Retinal pigment epithelial cell (primary cell): Measurements from ENCODE around the gene HLA-DPA1.

Source experiments
- DNase-seq: peaks from one replicate; pipeline ENCODE4 v3.0.0-alpha.2; 2010; ENCODE audit warnings: low read depth
- H3K4me3 ChIP-seq: 2 replicates; pipeline ENCODE4 v1.5.1; 2011; ENCODE audit warnings: mild to moderate bottlenecking, low read length, control low read depth, moderate library complexity
- CTCF ChIP-seq: conservative IDR thresholded peaks from 2 replicates; pipeline ENCODE4 v1.5.1; 2011; ENCODE audit warnings: low read depth, low read length, control low read depth, inconsistent platforms

Gene HLA-DPA1

GRCh38 chr6:33049323-33050013 lies 24.0 kb downstream of the HLA-DPA1 start:
- peak; percentile 30 for TF ChIP-seq CTCF
- no peak overlapping the region for H3K4me3 ChIP-seq
- no peak for DNase-seq

GRCh38 chr6:33040157-33040556 lies 33.3 kb downstream of the HLA-DPA1 start:
- DNase-seq = no peak
- TF ChIP-seq CTCF = no peak
- no peak overlapping the region for H3K4me3 ChIP-seq

GRCh38 chr6:33036535-33036934 lies 36.9 kb downstream of the HLA-DPA1 start:
- H3K4me3 ChIP-seq = no peak overlapping the region
- TF ChIP-seq CTCF = no peak
- DNase-seq = no peak

GRCh38 chr6:33034554-33034953 lies 38.9 kb downstream of the HLA-DPA1 start:
- H3K4me3 ChIP-seq = no peak overlapping the region
- TF ChIP-seq CTCF = no peak
- DNase-seq = no peak

- no peak overlapping the region for H3K4me3 ChIP-seq
- no peak for DNase-seq
- no peak for TF ChIP-seq CTCF
Measured at GRCh38 chr6:33030245-33030644, 43.2 kb downstream of the HLA-DPA1 start.

GRCh38 chr6:33029328-33030184 lies 43.9 kb downstream of the HLA-DPA1 start:
- no peak for DNase-seq
- no peak for TF ChIP-seq CTCF
- H3K4me3 ChIP-seq = no peak overlapping the region

GRCh38 chr6:33028220-33028849 lies 45.1 kb downstream of the HLA-DPA1 start:
- no peak for TF ChIP-seq CTCF
- no peak overlapping the region for H3K4me3 ChIP-seq
- no peak for DNase-seq
